ENCODE results near the gene ATP8A2.

GRCh38 chr13:25632166-25632888, 260.6 kb downstream of the ATP8A2 start:
- TF ChIP-seq ATF3 (IDR thresholded peaks at IDR 0.05): no peak
- no peak for TF ChIP-seq CTCF (IDR thresholded peaks at IDR 0.05; ENCODE audit: low read depth, low read length, missing input control)
- TF ChIP-seq EGR1 (IDR thresholded peaks at IDR 0.05; ENCODE audit: low read depth in 2 of 2): no peak

Data from liver (tissue), 3 donors.